ENCODE results near the gene CCDC107.

CCDC107 gene

DNA sequence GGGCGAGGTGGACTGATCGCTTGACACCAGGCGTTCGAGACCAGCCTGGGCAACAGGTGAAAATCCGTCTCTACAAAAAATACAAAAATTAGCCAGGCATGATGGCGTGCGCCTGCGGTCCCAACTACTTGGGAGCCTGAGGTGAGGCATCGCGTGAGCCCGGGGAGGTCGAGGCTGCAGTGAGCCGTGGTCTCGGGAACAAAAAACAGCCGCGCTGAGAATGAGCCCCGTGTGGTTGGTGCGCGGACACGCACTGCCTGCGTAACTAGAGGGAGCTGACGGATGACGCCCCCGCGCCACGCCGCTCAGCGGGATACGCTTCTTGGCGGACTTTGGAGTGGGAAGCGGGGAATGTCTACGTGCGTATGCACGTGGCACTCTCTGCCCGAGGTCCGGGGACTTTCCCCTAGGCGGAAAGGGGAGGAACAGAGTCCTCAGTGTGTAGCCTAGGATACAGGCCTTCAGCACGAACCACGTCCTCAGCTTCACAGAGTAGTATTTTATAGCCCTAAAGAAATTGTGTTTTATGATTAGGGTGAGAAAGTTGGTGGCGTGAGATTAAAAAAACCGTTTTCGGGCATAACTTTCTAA is 451 bp upstream of the CCDC107 start, which contains the start of gene RMRP:
Gene RMRP, minus strand, starts transcription at position 474 of the 591 bp plus-strand sequence.
- no peaks in the 10 kb centered on the region for H4K20me1 ChIP-seq (ENCODE audit: insufficient read depth, low read length)
- H3K79me2 ChIP-seq (ENCODE audit: low read length), result peaks cover 10% of the 10 kb centered on the region
- H3K27me3 ChIP-seq (ENCODE audit: low read depth, low read length), result no peaks in the 10 kb centered on the region
- H3K9ac ChIP-seq (ENCODE audit: low read length), result peak within 1 kb of the TSS; percentile 90
- TF ChIP-seq, protein P1, sequence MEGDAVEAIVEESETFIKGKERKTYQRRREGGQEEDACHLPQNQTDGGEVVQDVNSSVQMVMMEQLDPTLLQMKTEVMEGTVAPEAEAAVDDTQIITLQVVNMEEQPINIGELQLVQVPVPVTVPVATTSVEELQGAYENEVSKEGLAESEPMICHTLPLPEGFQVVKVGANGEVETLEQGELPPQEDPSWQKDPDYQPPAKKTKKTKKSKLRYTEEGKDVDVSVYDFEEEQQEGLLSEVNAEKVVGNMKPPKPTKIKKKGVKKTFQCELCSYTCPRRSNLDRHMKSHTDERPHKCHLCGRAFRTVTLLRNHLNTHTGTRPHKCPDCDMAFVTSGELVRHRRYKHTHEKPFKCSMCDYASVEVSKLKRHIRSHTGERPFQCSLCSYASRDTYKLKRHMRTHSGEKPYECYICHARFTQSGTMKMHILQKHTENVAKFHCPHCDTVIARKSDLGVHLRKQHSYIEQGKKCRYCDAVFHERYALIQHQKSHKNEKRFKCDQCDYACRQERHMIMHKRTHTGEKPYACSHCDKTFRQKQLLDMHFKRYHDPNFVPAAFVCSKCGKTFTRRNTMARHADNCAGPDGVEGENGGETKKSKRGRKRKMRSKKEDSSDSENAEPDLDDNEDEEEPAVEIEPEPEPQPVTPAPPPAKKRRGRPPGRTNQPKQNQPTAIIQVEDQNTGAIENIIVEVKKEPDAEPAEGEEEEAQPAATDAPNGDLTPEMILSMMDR (IDR thresholded peaks at IDR 0.05; ENCODE audit: low read depth, low read length), result peak; percentile 14; the same call in 1 of the 2 replicates
- TF ChIP-seq EZH2phosphoT487 (IDR thresholded peaks at IDR 0.05; ENCODE audit: low read depth), result no peak
- peak within 1 kb of the TSS; percentile 64; the same call in 1 of the 2 replicates for H2AFZ ChIP-seq (ENCODE audit: low read depth, low read length)
- H3K9me3 ChIP-seq (ENCODE audit: insufficient read depth, low read length), result no peaks in the 10 kb centered on the region
- H3K4me1 ChIP-seq (ENCODE audit: low read length), result peaks cover 14% of the 10 kb centered on the region
- peak within 1 kb of the TSS; percentile 83 for H3K4me3 ChIP-seq (ENCODE audit: low read length)
- H3K27ac ChIP-seq (ENCODE audit: low read length), result peak within 1 kb of the TSS; percentile 77
- H3K4me2 ChIP-seq (ENCODE audit: low read length), result peak within 1 kb of the TSS; percentile 98
- peaks cover 22% of the 10 kb centered on the region for H3K36me3 ChIP-seq (replicated peaks; ENCODE audit: low read depth, low read length)

DNA sequence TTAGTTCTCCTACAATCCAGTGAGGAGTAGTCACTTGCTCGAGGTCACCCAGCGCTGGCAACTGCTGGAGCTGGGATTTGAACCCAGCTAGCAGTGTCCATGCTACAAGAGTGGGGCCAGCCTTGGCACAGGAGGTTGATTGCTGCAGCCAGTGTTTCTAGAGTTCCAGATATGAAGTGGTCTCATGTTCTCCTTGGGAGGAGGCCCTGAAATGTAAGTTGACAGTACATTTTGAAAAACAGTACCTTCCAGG is 802 bp downstream of the CCDC107 start:
- Histone ChIP-seq H3K9me3 (ENCODE audit: insufficient read depth, low read length) (no peaks in the 10 kb centered on the region), H3K4me2 (ENCODE audit: low read length) (peak overlapping the region; percentile 98), H3K36me3 (replicated peaks; ENCODE audit: low read depth, low read length) (peaks cover 34% of the 10 kb centered on the region), H3K4me3 (ENCODE audit: low read length) (peak overlapping the region; percentile 83), H3K4me1 (ENCODE audit: low read length) (peaks cover 18% of the 10 kb centered on the region), H2AFZ (ENCODE audit: low read depth, low read length) (no peak overlapping the region), H3K9ac (ENCODE audit: low read length) (peak overlapping the region; percentile 90), H3K27ac (ENCODE audit: low read length) (peak overlapping the region; percentile 77), H3K27me3 (ENCODE audit: low read depth, low read length) (no peaks in the 10 kb centered on the region), H4K20me1 (ENCODE audit: insufficient read depth, low read length) (no peaks in the 10 kb centered on the region), H3K79me2 (ENCODE audit: low read length) (peaks cover 15% of the 10 kb centered on the region)
- TF ChIP-seq, protein P1 (IDR thresholded peaks at IDR 0.05; ENCODE audit: low read depth, low read length), result no peak

DNA sequence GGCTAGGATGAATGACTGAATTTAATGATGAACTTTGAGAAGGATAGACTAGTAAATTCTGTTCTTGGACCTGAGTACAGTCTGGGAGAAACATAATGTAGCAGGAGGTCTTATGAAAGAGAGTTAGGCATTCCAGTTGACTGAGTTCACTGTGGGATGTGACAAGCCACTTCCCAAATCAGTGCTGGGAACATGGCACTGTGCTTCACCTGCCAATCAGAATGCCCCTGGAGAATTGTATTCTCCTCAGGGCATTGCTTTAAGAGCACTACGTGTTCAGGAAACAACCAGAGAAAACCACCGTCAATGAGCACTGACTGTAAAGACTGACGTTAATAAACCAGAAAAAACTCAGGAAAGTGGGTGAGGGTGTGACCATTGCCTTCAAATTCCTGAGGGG is 1.2 kb downstream of the CCDC107 start:
- peaks cover 19% of the 10 kb centered on the region for H3K79me2 ChIP-seq (ENCODE audit: low read length)
- H4K20me1 ChIP-seq (ENCODE audit: insufficient read depth, low read length), result no peaks in the 10 kb centered on the region
- peak overlapping the region; percentile 90 for H3K9ac ChIP-seq (ENCODE audit: low read length)
- peak overlapping the region; percentile 98 for H3K4me2 ChIP-seq (ENCODE audit: low read length)
- no peak overlapping the region for H3K27ac ChIP-seq (ENCODE audit: low read length)
- TF ChIP-seq, protein P1 (IDR thresholded peaks at IDR 0.05; ENCODE audit: low read depth, low read length), result no peak
- no peak for TF ChIP-seq EZH2phosphoT487 (IDR thresholded peaks at IDR 0.05; ENCODE audit: low read depth)
- peak overlapping the region; percentile 83 for H3K4me3 ChIP-seq (ENCODE audit: low read length)
- H2AFZ ChIP-seq (ENCODE audit: low read depth, low read length), result no peak overlapping the region
- H3K9me3 ChIP-seq (ENCODE audit: insufficient read depth, low read length), result no peaks in the 10 kb centered on the region
- peaks cover 34% of the 10 kb centered on the region for H3K36me3 ChIP-seq (replicated peaks; ENCODE audit: low read depth, low read length)
- H3K27me3 ChIP-seq (ENCODE audit: low read depth, low read length), result no peaks in the 10 kb centered on the region
- peaks cover 22% of the 10 kb centered on the region for H3K4me1 ChIP-seq (ENCODE audit: low read length)

DNA sequence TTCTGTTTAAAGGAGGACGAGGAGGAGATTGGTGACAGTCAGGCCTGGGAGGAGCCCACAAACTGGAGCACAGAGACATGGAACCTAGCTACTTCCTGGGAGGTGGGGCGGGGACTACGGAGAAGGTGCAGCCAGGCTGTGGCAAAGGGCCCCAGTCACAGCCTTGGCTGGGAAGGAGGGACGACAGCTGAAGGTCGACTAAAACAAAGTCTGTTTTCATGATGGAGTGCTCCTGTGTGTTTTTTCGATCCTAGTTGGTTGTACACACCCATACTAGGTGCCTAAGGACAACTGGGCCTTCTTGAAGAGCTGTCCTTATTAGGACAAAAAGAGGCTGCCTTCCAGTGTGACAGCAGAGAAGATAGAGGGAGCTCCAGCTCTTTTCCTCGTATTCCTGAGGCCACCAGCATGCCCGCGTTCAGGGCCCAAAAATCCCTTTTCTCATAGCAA is 2.9 kb downstream of the CCDC107 start:
- Histone ChIP-seq H3K9ac (ENCODE audit: low read length) (no peak overlapping the region), H3K9me3 (ENCODE audit: insufficient read depth, low read length) (no peaks in the 10 kb centered on the region), H3K4me2 (ENCODE audit: low read length) (no peak overlapping the region), H3K4me3 (ENCODE audit: low read length) (no peak overlapping the region), H3K4me1 (ENCODE audit: low read length) (peaks cover 25% of the 10 kb centered on the region), H3K36me3 (replicated peaks; ENCODE audit: low read depth, low read length) (peaks cover 34% of the 10 kb centered on the region), H2AFZ (ENCODE audit: low read depth, low read length) (no peak overlapping the region), H4K20me1 (ENCODE audit: insufficient read depth, low read length) (no peaks in the 10 kb centered on the region), H3K79me2 (ENCODE audit: low read length) (peaks cover 25% of the 10 kb centered on the region), H3K27ac (ENCODE audit: low read length) (no peak overlapping the region), H3K27me3 (ENCODE audit: low read depth, low read length) (no peaks in the 10 kb centered on the region)
- no peak for TF ChIP-seq EZH2phosphoT487 (IDR thresholded peaks at IDR 0.05; ENCODE audit: low read depth)
- TF ChIP-seq, protein P1 (IDR thresholded peaks at IDR 0.05; ENCODE audit: low read depth, low read length), result peak; percentile 34; the same call in 1 of the 2 replicates

Measured in OCI-LY3 (cell line).